GM12801 (cell line): ENCODE results near the gene PCAT7.

ENCODE experiments used
- CTCF ChIP-seq: IDR thresholded peaks from one replicate; pipeline ENCODE4 v1.5.1; 2011; ENCODE audit warnings: control low read depth; ENCODE audit not compliant: insufficient read length; ENCODE audit errors: extremely low read depth

Gene PCAT7

GRCh38 chr9:94554439-94555331, at the start of gene PCAT7:
Gene PCAT7, plus strand, starts transcription at chr9:94555083.
- TF ChIP-seq CTCF: no peak

- TF ChIP-seq CTCF: no peak
Observed at GRCh38 chr9:94507531-94508258, 47.2 kb upstream of the PCAT7 start.

GRCh38 chr9:94511134-94511954, 43.5 kb upstream of the PCAT7 start:
- TF ChIP-seq CTCF: no peak

- no peak for TF ChIP-seq CTCF
Observed at GRCh38 chr9:94511955-94512265, 43.0 kb upstream of the PCAT7 start.

- TF ChIP-seq CTCF: no peak
Observed at GRCh38 chr9:94514722-94515121, 40.2 kb upstream of the PCAT7 start.

- no peak for TF ChIP-seq CTCF
Observed at GRCh38 chr9:94517254-94517653, 37.6 kb upstream of the PCAT7 start.

GRCh38 chr9:94525396-94526035, 29.4 kb upstream of the PCAT7 start:
- TF ChIP-seq CTCF: no peak
